Peyer's patch (tissue), 4 donors: ENCODE results near the gene SEC22A. TPM values are rescaled to one million over a fixed set of nuclear protein-coding genes. Genes with fewer than 3 reads are reported as not detected.
"Not testable (repeated sequence)": the region's sequence is repeated elsewhere in the genome, so short reads cannot be mapped to it uniquely, and the experiment has no call there.

Experiments
- DNase-seq, 3 donors: peaks; one replicate each; pipeline ENCODE4 v3.0.0-alpha.2; 2017 to 2019
- H3K27ac ChIP-seq, 4 donors: fragments of 200-600 bp; sonication (generic); one replicate each; pipeline ENCODE4 v1.5.1; 2016 to 2019
- H3K27me3 ChIP-seq, 2 donors: fragments of 200-600 bp; sonication (generic); one replicate each; pipeline ENCODE4 v1.5.1; 2019
- H3K36me3 ChIP-seq, 3 donors: fragments of 200-600 bp; sonication (generic); one replicate each; pipeline ENCODE4 v1.5.1; 2016 to 2019
- H3K4me1 ChIP-seq, 4 donors: fragments of 200-600 bp; sonication (generic); one replicate each; pipeline ENCODE4 v1.5.1; 2016 to 2019
- H3K4me3 ChIP-seq, 4 donors: fragments of 200-600 bp; sonication (generic); 1 replicate in 3 of 4; 2 replicates in 1 of 4; pipeline ENCODE4 v1.5.1; 2016 to 2019; ENCODE audit warnings: mild to moderate bottlenecking in 1 of 4
- H3K9me3 ChIP-seq, 4 donors: fragments of 200-600 bp; sonication (generic); one replicate each; pipeline ENCODE4 v1.5.1; 2016 to 2019; ENCODE audit warnings: mild to moderate bottlenecking in 1 of 4
- CTCF ChIP-seq, 6 experiments: fragments of 450-650 bp in 4 of 6; fragments of 200-600 bp in 2 of 6; sonication (generic) in 1 of 6; IDR thresholded peaks; one replicate each; pipeline ENCODE4 v1.5.1; 2017 to 2019; ENCODE audit warnings: antibody characterized with exemption in 6 of 6, mild to moderate bottlenecking in 3 of 6, moderate library complexity in 1 of 6
- POLR2A ChIP-seq, 2 donors: fragments of 450-650 bp; IDR thresholded peaks; one replicate each; pipeline ENCODE4 v1.5.1; 2017; ENCODE audit warnings: antibody characterized with exemption in 2 of 2, mild to moderate bottlenecking in 2 of 2, moderate library complexity in 2 of 2
- total RNA-seq, 4 donors: library from RNA; depleted of rRNA; stranded (reverse); fragments of >200 nt; gene quantifications; one replicate each; pipeline ENCODE4 v1.1.0, GENCODE V29; 2016

The SEC22A gene
- total RNA-seq, 4 donors from 2014 or later = 9.9 to 21.7 (median 16.5) TPM

- H3K36me3 ChIP-seq = no peaks in the 10 kb centered on the region
- H3K27me3 ChIP-seq = no peaks in the 10 kb centered on the region
- no peak for DNase-seq
- TF ChIP-seq POLR2A (IDR thresholded peaks at IDR 0.05) (no peak), CTCF (IDR thresholded peaks at IDR 0.05) (no peak)
- no peak overlapping the region for H3K27ac ChIP-seq
- peaks cover 0 to 9% (median 0%) of the 10 kb centered on the region in 4 donors for H3K4me1 ChIP-seq
- no peaks in the 10 kb centered on the region for H3K9me3 ChIP-seq
- H3K4me3 ChIP-seq = no peak overlapping the region
These were observed 3.4 kb upstream of the SEC22A start for GRCh38 chr3:123198372-123198771.

GRCh38 chr3:123201223-123201556 is 553 bp upstream of the SEC22A start:
- Histone ChIP-seq H3K9me3 (no peaks in the 10 kb centered on the region), H3K27me3 (no peaks in the 10 kb centered on the region), H3K4me3 (peak overlapping the region; percentile 80 to 91 (median 84)), H3K4me1 (peaks cover 0 to 9% (median 0%) of the 10 kb centered on the region in 4 donors), H3K36me3 (no peaks in the 10 kb centered on the region), H3K27ac (peak overlapping the region; percentile 69 to 88 (median 78))
- DNase-seq = no peak
- TF ChIP-seq POLR2A (IDR thresholded peaks at IDR 0.05) (no peak), CTCF (IDR thresholded peaks at IDR 0.05) (no peak)

- Histone ChIP-seq H3K4me1 (peaks cover 0 to 9% (median 0%) of the 10 kb centered on the region in 4 donors), H3K27me3 (no peaks in the 10 kb centered on the region), H3K27ac (peak overlapping the region; percentile 74 to 88 (median 82)), H3K4me3 (peak overlapping the region; percentile 80 to 91 (median 84)), H3K36me3 (no peaks in the 10 kb centered on the region), H3K9me3 (no peaks in the 10 kb centered on the region)
- peak in 1 of 3 donors; percentile 48 for DNase-seq
- TF ChIP-seq CTCF (IDR thresholded peaks at IDR 0.05) = no peak
- TF ChIP-seq POLR2A (IDR thresholded peaks at IDR 0.05) = no peak
These were observed 708 bp downstream of the SEC22A start for GRCh38 chr3:123202451-123202850.

- Histone ChIP-seq H3K36me3 (peaks cover 0 to 12% (median 0%) of the 10 kb centered on the region in 3 donors), H3K9me3 (no peaks in the 10 kb centered on the region), H3K4me1 (no peaks in the 10 kb centered on the region), H3K4me3 (no peak overlapping the region), H3K27me3 (no peaks in the 10 kb centered on the region), H3K27ac (no peak overlapping the region)
- DNase-seq = no peak
- TF ChIP-seq CTCF (IDR thresholded peaks at IDR 0.05) (no peak), POLR2A (IDR thresholded peaks at IDR 0.05) (no peak)
These were observed 17.2 kb downstream of the SEC22A start for GRCh38 chr3:123218990-123219389.

- H3K27ac ChIP-seq, DNase-seq, H3K4me1 ChIP-seq, H3K27me3 ChIP-seq, H3K4me3 ChIP-seq, H3K9me3 ChIP-seq: not testable (repeated sequence)
- H3K36me3 ChIP-seq = peaks cover 0 to 19% (median 0%) of the 10 kb centered on the region in 3 donors
These were observed 19.6 kb downstream of the SEC22A start for GRCh38 chr3:123221369-123221768.

- no peak overlapping the region for H3K4me3 ChIP-seq
- no peak overlapping the region for H3K27ac ChIP-seq
- H3K4me1 ChIP-seq = no peaks in the 10 kb centered on the region
- H3K36me3 ChIP-seq = peaks cover 0 to 23% (median 0%) of the 10 kb centered on the region in 3 donors
- H3K27me3 ChIP-seq = no peaks in the 10 kb centered on the region
- TF ChIP-seq CTCF (IDR thresholded peaks at IDR 0.05) (no peak), POLR2A (IDR thresholded peaks at IDR 0.05) (no peak)
- peaks cover 0 to 13% (median 0%) of the 10 kb centered on the region in 4 donors for H3K9me3 ChIP-seq
- no peak for DNase-seq
These were observed 23.3 kb downstream of the SEC22A start for GRCh38 chr3:123225016-123225415.
